HG02885 (cell line): Measurements from ENCODE around the gene PSEN1.

Experiments used
- ATAC-seq: cut with Tn5 transposase; IDR thresholded peaks from one replicate; pipeline ENCODE4 v1.9.1; 2021; ENCODE audit warnings: mild to moderate bottlenecking; ENCODE audit not compliant: unreplicated experiment, poor library complexity

The PSEN1 gene

GRCh38 chr14:73264885-73265720, 128.8 kb downstream of the PSEN1 start:
- no peak for ATAC-seq

GRCh38 chr14:73265721-73266046, 129.4 kb downstream of the PSEN1 start:
- ATAC-seq: no peak

GRCh38 chr14:73266317-73266716, 130.0 kb downstream of the PSEN1 start:
- ATAC-seq: no peak

- ATAC-seq: no peak
These were observed 131.2 kb downstream of the PSEN1 start for GRCh38 chr14:73267474-73267873.

GRCh38 chr14:73269729-73270531, 133.6 kb downstream of the PSEN1 start:
- peak; percentile 79 for ATAC-seq

GRCh38 chr14:73272393-73272792, 136.1 kb downstream of the PSEN1 start:
- ATAC-seq: no peak
